GM23248 (cell line): ENCODE measurements around the gene DEPP1. TPM values are rescaled to one million over a fixed set of nuclear protein-coding genes. Genes with fewer than 3 reads are reported as not detected.

Source experiments
- DNase-seq: peaks from one replicate; pipeline ENCODE4 v3.0.0-alpha.2; 2015
- H2AFZ ChIP-seq: fragments of 200-600 bp; sonication (generic); 2 replicates; pipeline ENCODE4 v1.6.1; 2016; ENCODE audit warnings: antibody characterized with exemption
- H3F3A ChIP-seq: fragments of 200-600 bp; sonication (generic); 2 replicates; pipeline ENCODE4 v1.6.1; 2016; ENCODE audit warnings: mild to moderate bottlenecking, antibody characterized with exemption, mixed run types; ENCODE audit not compliant: insufficient read depth
- H3K27ac ChIP-seq: fragments of 200-600 bp; sonication (generic); 2 replicates; pipeline ENCODE4 v1.5.1; 2016; ENCODE audit warnings: mild to moderate bottlenecking
- H3K27me3 ChIP-seq: fragments of 200-600 bp; sonication (generic); replicated peaks from 2 replicates; pipeline ENCODE4 v1.6.1; 2016; ENCODE audit warnings: mild to moderate bottlenecking; ENCODE audit not compliant: insufficient read depth
- H3K36me3 ChIP-seq: fragments of 200-600 bp; sonication (generic); 2 replicates; pipeline ENCODE4 v1.6.1; 2016; ENCODE audit warnings: low read depth, mild to moderate bottlenecking
- H3K4me1 ChIP-seq: fragments of 200-600 bp; sonication (generic); 2 replicates; pipeline ENCODE4 v1.6.1; 2016; ENCODE audit warnings: mild to moderate bottlenecking; ENCODE audit not compliant: insufficient read depth
- H3K4me2 ChIP-seq: fragments of 200-600 bp; sonication (generic); one replicate; pipeline ENCODE4 v1.6.1; 2016; ENCODE audit warnings: mild to moderate bottlenecking; ENCODE audit not compliant: unreplicated experiment
- H3K4me3 ChIP-seq: fragments of 200-600 bp; sonication (generic); 2 replicates; pipeline ENCODE4 v1.5.1; 2016; ENCODE audit warnings: mild to moderate bottlenecking
- H3K79me2 ChIP-seq: fragments of 200-600 bp; sonication (generic); 2 replicates; pipeline ENCODE4 v1.6.1; 2016; ENCODE audit warnings: mild to moderate bottlenecking; ENCODE audit not compliant: insufficient read depth
- H3K9ac ChIP-seq: fragments of 200-600 bp; sonication (generic); 2 replicates; pipeline ENCODE4 v1.6.1; 2016; ENCODE audit warnings: mild to moderate bottlenecking
- H3K9me2 ChIP-seq: fragments of 200-600 bp; sonication (generic); 2 replicates; pipeline ENCODE4 v1.6.1; 2016; ENCODE audit warnings: mixed run types, mild to moderate bottlenecking, moderate library complexity; ENCODE audit not compliant: insufficient read depth
- H3K9me3 ChIP-seq: fragments of 200-600 bp; sonication (generic); one replicate; pipeline ENCODE4 v1.6.1; 2017; ENCODE audit warnings: low read depth
- H4K20me1 ChIP-seq: fragments of 200-600 bp; sonication (generic); 2 replicates; pipeline ENCODE4 v1.6.0; 2016; ENCODE audit not compliant: insufficient read depth
- EZH2 ChIP-seq: fragments of 200-600 bp; sonication (generic); IDR thresholded peaks from 2 replicates; pipeline ENCODE4 v1.6.1; 2018; ENCODE audit warnings: antibody characterized with exemption, mild to moderate bottlenecking; ENCODE audit not compliant: insufficient read depth, poor library complexity, severe bottlenecking
- EZH2phosphoT487 ChIP-seq: fragments of 200-600 bp; sonication (generic); IDR thresholded peaks from 2 replicates; pipeline ENCODE4 v1.6.1; 2018; ENCODE audit warnings: antibody characterized with exemption, moderate library complexity, mild to moderate bottlenecking, low read depth; ENCODE audit not compliant: insufficient read depth
- WGBS, 2 experiments: methylation state at CpG; one replicate each; pipeline ENCODE4 v1.1.6; 2015 to 2017; ENCODE audit warnings: low lambda C conversion rate in 2 of 2, low coverage in 1 of 2; ENCODE audit errors: missing lambda C conversion rate in 2 of 2; 5-methylcytosine and 5-hydroxymethylcytosine counted together
- in situ Hi-C: fragments of 300-500 bp; cut with MboI; formaldehyde crosslinking; loops from 2 replicates; pipeline ENCODE4 v1.15.0; 2020
- polyA plus RNA-seq: library from polyadenylated mRNA; unstranded; fragments of >200 nt; fragmentation: Nextera tagmentation; extraction: Ambion mirVana; gene quantifications from 2 replicates; pipeline ENCODE4 v1.2.1, GENCODE V29; 2016
- total RNA-seq: library from RNA; depleted of rRNA; stranded (reverse); fragments of >200 nt; shearing (Covaris generic); gene quantifications from 2 replicates; pipeline ENCODE4 v1.2.3, GENCODE V29; 2014

DEPP1 gene
- total and polyA plus RNA-seq, 2 experiments from 2014 or later = 10.1 to 10.2 TPM

DNA sequence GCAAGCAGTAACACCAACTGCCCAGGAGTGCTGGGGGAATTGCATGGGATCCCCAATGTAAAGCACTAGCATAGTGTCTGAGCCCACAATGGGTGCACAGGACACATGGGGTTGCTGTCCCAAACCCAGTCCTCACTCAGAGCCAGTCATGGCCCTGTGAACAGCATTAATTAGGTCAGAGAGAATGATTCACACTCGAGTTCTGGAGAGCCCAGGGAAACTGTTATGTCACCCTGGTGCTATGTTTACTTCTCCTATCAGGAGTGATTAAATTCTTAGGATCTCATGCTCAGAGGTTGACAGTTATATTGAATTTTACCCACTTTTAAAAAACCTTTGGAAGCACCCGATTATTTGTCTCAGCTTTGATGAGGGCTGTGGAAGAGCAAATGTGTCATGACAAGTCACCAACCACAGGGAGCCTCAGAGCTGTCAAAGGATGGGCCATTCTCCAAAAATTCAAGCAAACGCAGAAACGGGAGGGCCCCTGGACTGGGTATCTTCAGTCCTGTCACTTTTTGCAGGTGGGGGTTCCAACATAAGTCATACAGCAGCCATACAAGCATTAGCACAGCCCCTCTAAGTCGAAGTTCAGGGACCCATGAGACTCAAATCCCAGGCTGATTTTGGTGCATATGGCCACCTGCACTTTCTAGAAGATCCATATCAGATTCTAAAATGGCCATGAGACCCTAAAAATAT, 20.3 kb downstream of the DEPP1 start:
- peaks cover 6% of the 10 kb centered on the region for H3K4me1 ChIP-seq
- no peaks in the 10 kb centered on the region for H3K9me2 ChIP-seq
- H3K9me3 ChIP-seq = no peaks in the 10 kb centered on the region
- peak; percentile 87 for DNase-seq
- peak overlapping the region; percentile 98 for H3K4me2 ChIP-seq
- TF ChIP-seq EZH2 = no peak
- TF ChIP-seq EZH2phosphoT487 = no peak
- H3K9ac ChIP-seq = peak overlapping the region; percentile 79
- no peaks in the 10 kb centered on the region for H3K27me3 ChIP-seq
- H3K4me3 ChIP-seq = peak overlapping the region; percentile 87
- H3K36me3 ChIP-seq = no peaks in the 10 kb centered on the region
- 15 to 19% methylated on average over 5 of the region's 5 CpGs for WGBS, 2 experiments
- peak overlapping the region; percentile 79; the same call in 1 of the 2 replicates for H2AFZ ChIP-seq
- H4K20me1 ChIP-seq = no peaks in the 10 kb centered on the region
- peak overlapping the region; percentile 54 for H3K27ac ChIP-seq
- peaks cover 10% of the 10 kb centered on the region; the same call in 1 of the 2 replicates for H3F3A ChIP-seq
- in situ Hi-C loops = no loop called here
- no peaks in the 10 kb centered on the region; the same call in 1 of the 2 replicates for H3K79me2 ChIP-seq

DNA sequence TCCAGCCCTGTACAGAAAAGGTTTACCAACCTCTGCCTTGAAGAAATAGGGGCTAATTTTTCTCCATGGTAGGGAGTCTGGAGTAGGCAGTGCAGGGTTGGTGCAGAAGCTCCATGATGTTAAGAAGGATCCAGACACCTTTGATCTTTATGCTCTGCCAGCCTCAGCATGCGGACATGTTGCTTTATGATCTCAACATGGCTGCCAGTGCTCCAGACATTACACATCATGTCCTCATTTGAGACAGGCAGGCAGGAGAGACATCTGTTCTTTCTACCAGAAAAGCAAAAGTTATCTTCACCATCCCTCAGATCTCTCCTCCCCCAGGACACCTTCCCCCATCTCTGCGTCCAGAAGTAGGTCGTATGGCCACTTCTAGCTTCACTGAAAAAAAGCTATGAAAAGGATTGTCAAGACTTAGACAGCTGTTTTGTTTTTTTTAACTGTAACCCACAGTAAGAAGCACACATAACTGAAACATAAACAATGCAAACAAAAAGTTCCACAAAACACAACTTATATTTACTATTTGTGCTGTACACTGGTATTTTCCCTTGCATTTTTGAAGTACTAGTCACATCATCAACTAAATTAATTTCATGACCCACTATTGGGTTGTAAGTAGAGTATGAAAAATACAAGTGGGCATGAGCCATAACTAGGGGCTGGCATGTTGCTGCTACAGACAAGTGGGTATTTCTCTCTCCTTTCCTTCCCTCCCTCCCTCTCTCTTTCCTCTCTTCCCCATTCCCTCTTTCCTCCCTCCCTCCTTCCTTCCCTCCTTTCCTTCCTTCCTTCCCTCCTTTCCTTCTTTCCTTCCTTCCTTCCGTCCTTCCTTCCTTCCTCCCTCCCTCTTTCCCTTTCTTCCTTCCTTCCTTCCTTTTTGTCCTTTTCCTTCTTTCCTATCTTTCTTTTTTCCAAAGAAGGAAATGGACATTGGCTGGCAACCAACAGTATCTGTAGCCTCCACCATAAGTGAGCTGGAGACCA, 21.6 kb downstream of the DEPP1 start:
- TF ChIP-seq EZH2phosphoT487 = no peak
- TF ChIP-seq EZH2 = no peak
- Histone ChIP-seq H3K79me2 (no peaks in the 10 kb centered on the region; the same call in 1 of the 2 replicates), H3K4me3 (no peak overlapping the region), H3K27me3 (no peaks in the 10 kb centered on the region), H3K27ac (no peak overlapping the region), H3K4me2 (no peak overlapping the region), H3F3A (peaks cover 10% of the 10 kb centered on the region; the same call in 1 of the 2 replicates), H3K9me3 (no peaks in the 10 kb centered on the region), H3K9me2 (no peaks in the 10 kb centered on the region), H2AFZ (no peak overlapping the region), H3K9ac (no peak overlapping the region), H3K36me3 (no peaks in the 10 kb centered on the region), H4K20me1 (no peaks in the 10 kb centered on the region), H3K4me1 (peaks cover 12% of the 10 kb centered on the region)
- 93 to 96% methylated on average over 3 to 4 of the region's 4 CpGs for WGBS, 2 experiments
- DNase-seq = no peak
- in situ Hi-C loops = no loop called here

DNA sequence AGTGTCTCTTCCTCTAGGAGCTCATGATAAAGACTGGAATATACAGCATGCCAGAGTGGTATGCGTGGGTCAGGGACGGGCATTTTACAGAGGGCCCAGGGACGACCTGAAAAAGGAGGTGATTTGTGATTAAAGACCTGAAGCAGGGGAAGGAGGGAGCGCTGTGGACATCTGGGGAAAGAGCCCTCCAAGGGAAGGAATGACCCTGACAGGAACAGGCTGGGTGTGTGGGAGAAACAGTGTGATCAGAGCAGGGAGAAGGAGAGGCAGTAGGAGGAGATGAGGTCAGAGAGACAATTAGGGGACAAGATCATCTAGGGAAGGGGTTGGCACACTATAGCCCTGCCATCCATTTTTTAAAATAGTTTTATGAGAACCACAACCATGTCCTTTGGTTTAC, 22.4 kb downstream of the DEPP1 start:
- in situ Hi-C loops = no loop called here
- H3K36me3 ChIP-seq = no peaks in the 10 kb centered on the region
- H4K20me1 ChIP-seq = no peaks in the 10 kb centered on the region
- no peaks in the 10 kb centered on the region; the same call in 1 of the 2 replicates for H3K79me2 ChIP-seq
- no peak for DNase-seq
- peaks cover 10% of the 10 kb centered on the region; the same call in 1 of the 2 replicates for H3F3A ChIP-seq
- peaks cover 12% of the 10 kb centered on the region for H3K4me1 ChIP-seq
- H3K4me2 ChIP-seq = no peak overlapping the region
- no peaks in the 10 kb centered on the region for H3K9me3 ChIP-seq
- no peaks in the 10 kb centered on the region for H3K27me3 ChIP-seq
- TF ChIP-seq EZH2phosphoT487 = no peak
- TF ChIP-seq EZH2 = no peak
- H3K9me2 ChIP-seq = no peaks in the 10 kb centered on the region
- no peak overlapping the region for H2AFZ ChIP-seq
- 85 to 87% methylated on average over 4 of the region's 4 CpGs for WGBS, 2 experiments
- H3K9ac ChIP-seq = no peak overlapping the region
- no peak overlapping the region for H3K27ac ChIP-seq
- H3K4me3 ChIP-seq = no peak overlapping the region

DNA sequence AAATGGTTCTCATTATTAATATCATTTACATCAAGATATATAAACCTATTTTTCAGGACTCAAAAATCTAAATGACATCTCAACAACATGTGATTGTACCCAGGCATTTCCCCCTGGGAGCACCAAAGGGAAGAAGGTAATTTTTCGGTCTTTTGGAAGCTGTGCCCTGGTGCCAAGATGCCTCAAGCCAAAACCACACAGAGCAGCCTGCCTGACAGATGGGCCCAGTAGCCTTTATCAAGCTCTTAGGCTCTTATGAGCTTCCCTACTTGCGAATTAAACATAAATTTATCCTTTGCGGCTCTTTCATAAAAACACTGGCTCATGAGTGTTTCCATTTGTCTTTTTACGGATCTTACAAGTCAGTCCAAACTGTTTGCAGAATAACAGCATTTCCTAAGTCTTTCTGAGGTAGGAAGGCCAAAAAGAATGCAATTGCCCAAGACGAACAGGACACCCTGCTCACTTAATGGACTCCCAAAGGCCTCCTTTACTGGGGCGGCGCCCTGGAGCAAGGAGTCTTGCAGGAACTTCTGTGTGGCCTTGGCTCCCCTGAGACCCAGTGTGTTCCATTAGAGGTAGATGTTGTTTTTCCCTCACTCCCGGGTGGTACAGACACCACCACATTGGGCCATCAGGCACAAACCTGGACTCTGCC, 23.1 kb downstream of the DEPP1 start:
- 54 to 55% methylated on average over 8 of the region's 8 CpGs for WGBS, 2 experiments
- H3K4me3 ChIP-seq = no peak overlapping the region
- H3K79me2 ChIP-seq = no peaks in the 10 kb centered on the region; the same call in 1 of the 2 replicates
- no peak overlapping the region for H3K27ac ChIP-seq
- no peaks in the 10 kb centered on the region for H4K20me1 ChIP-seq
- no peaks in the 10 kb centered on the region for H3K9me2 ChIP-seq
- no peak overlapping the region for H2AFZ ChIP-seq
- H3K36me3 ChIP-seq = no peaks in the 10 kb centered on the region
- H3K4me2 ChIP-seq = no peak overlapping the region
- peaks cover 10% of the 10 kb centered on the region; the same call in 1 of the 2 replicates for H3F3A ChIP-seq
- in situ Hi-C loops = no loop called here
- H3K4me1 ChIP-seq = peaks cover 12% of the 10 kb centered on the region
- no peak overlapping the region for H3K9ac ChIP-seq
- H3K27me3 ChIP-seq = no peaks in the 10 kb centered on the region
- TF ChIP-seq EZH2phosphoT487 (no peak), EZH2 (no peak)
- H3K9me3 ChIP-seq = no peaks in the 10 kb centered on the region
- DNase-seq = no peak
